Cortex of kidney (tissue), 1 donor: ENCODE data around the gene SERPINB13.

Source experiments
- DNase-seq: peaks from one replicate; lab custom pipeline; 2025; lab: John Stamatoyannopoulos, UW

The SERPINB13 gene

GRCh38 chr18:63586966-63587365 lies at the start of gene SERPINB13:
Gene SERPINB13, plus strand, starts transcription at chr18:63587343. Its CDS starts 1,325 bp downstream, at chr18:63588668.
- DNase-seq = no peak

- DNase-seq = no peak
Measured at GRCh38 chr18:63539904-63540510, 47.1 kb upstream of the SERPINB13 start.

- DNase-seq = no peak
Measured at GRCh38 chr18:63542069-63542468, 45.1 kb upstream of the SERPINB13 start, which contains the start of gene SERPINB12. Gene SERPINB12, plus strand, starts transcription at chr18:63542369. Its CDS starts 13,791 bp downstream, at chr18:63556160.

- DNase-seq = no peak
Measured at GRCh38 chr18:63544017-63544416, 43.1 kb upstream of the SERPINB13 start.

GRCh38 chr18:63545000-63545399 lies 42.1 kb upstream of the SERPINB13 start:
- no peak for DNase-seq

GRCh38 chr18:63550068-63550467 lies 37.1 kb upstream of the SERPINB13 start:
- no peak for DNase-seq

GRCh38 chr18:63551769-63552168 lies 35.4 kb upstream of the SERPINB13 start:
- DNase-seq = no peak

- no peak for DNase-seq
Measured at GRCh38 chr18:63552581-63552980, 34.6 kb upstream of the SERPINB13 start.

GRCh38 chr18:63553081-63553480 lies 34.1 kb upstream of the SERPINB13 start:
- DNase-seq = no peak

- no peak for DNase-seq
Measured at GRCh38 chr18:63559567-63560491, 27.3 kb upstream of the SERPINB13 start.

- DNase-seq = no peak
Measured at GRCh38 chr18:63562284-63562683, 24.9 kb upstream of the SERPINB13 start.

GRCh38 chr18:63564021-63564420 lies 23.1 kb upstream of the SERPINB13 start:
- no peak for DNase-seq

- no peak for DNase-seq
Measured at GRCh38 chr18:63564561-63564960, 22.6 kb upstream of the SERPINB13 start.

GRCh38 chr18:63567276-63567675 lies 19.9 kb upstream of the SERPINB13 start:
- no peak for DNase-seq

- DNase-seq = no peak
Measured at GRCh38 chr18:63567825-63568224, 19.3 kb upstream of the SERPINB13 start.

GRCh38 chr18:63570721-63571120 lies 16.4 kb upstream of the SERPINB13 start:
- DNase-seq = no peak

GRCh38 chr18:63575681-63576080 lies 11.5 kb upstream of the SERPINB13 start:
- DNase-seq = no peak

- DNase-seq = no peak
Measured at GRCh38 chr18:63578357-63578958, 8.7 kb upstream of the SERPINB13 start.

- no peak for DNase-seq
Measured at GRCh38 chr18:63579616-63580015, 7.5 kb upstream of the SERPINB13 start.

- no peak for DNase-seq
Measured at GRCh38 chr18:63585988-63586387, 1.2 kb upstream of the SERPINB13 start.

- no peak for DNase-seq
Measured at GRCh38 chr18:63586431-63586830, 712 bp upstream of the SERPINB13 start.

- no peak for DNase-seq
Measured at GRCh38 chr18:63588909-63589308, 1.8 kb downstream of the SERPINB13 start.

- no peak for DNase-seq
Measured at GRCh38 chr18:63590373-63590772, 3.2 kb downstream of the SERPINB13 start.
